ENCODE data around the gene HHIPL1. TPM values are rescaled to one million over a fixed set of nuclear protein-coding genes. Genes with fewer than 3 reads are reported as not detected.

HHIPL1 gene
- total and polyA plus RNA-seq, 2 of the 8 experiments (the other 6 are each of a cell fraction or from before 2014, with no cell fraction given), result 1.5 to 2.6 TPM

DNA sequence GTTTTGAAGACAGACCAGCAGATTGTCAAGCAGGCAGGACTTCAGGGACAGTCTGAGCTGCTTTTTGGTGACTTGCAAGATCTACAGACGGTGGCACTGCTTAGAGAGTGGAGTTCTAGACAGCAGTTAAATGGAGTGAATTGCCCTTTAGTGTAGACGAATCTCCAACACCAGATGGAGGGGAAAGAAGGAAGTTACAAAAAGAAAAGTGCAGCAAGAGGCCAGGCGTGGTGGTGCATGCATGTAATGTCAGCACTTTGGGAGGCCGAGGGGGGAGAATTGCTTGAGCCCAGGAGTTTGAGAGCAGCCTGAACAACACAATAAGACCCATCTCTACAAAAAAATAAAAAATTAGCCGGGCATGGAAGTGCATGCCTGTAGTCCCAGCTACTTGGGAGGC, 8.4 kb upstream of the HHIPL1 start:
- Histone ChIP-seq H3K4me2 (ENCODE audit: insufficient read depth in 1 of 2, low read depth in 2 of 2, low read length in 2 of 2) (no peak overlapping the region), H3K9ac (replicated peaks in 1 of 4; ENCODE audit: extremely low read depth in 1 of 4, low read depth in 3 of 4, low read length in 3 of 4) (no peak overlapping the region), H2AK5ac (ENCODE audit: low read depth, low read length) (no peak overlapping the region), H3K4me3 (ENCODE audit: extremely low read depth in 1 of 4, insufficient read depth in 2 of 4, low read depth in 3 of 4, low read length in 4 of 4) (no peak overlapping the region), H3K23ac (ENCODE audit: insufficient read length) (no peak overlapping the region), H3K23me2 (ENCODE audit: low read depth, low read length) (no peaks in the 10 kb centered on the region), H3K56ac (replicated peaks; ENCODE audit: insufficient read length, low read depth, low read length) (no peak overlapping the region), H3K4ac (replicated peaks; ENCODE audit: insufficient read length, low read depth, low read length) (no peak overlapping the region), H4K8ac (ENCODE audit: extremely low read depth, insufficient read depth, low read length) (no peak overlapping the region), H2BK12ac (ENCODE audit: low read depth, low read length) (no peak overlapping the region), H3K79me2 (ENCODE audit: control insufficient read depth in 1 of 2, insufficient read depth in 2 of 2, low read length in 2 of 2) (no peaks in the 10 kb centered on the region), H3K18ac (ENCODE audit: extremely low read depth, low read length) (no peak overlapping the region), H3K27me3 (replicated peaks in 1 of 4; ENCODE audit: control insufficient read depth in 3 of 4, extremely low read depth in 1 of 4, insufficient read depth in 3 of 4, low read length in 3 of 4) (no peaks in the 10 kb centered on the region; a peak in 1 of 7 replicates), H2BK15ac (ENCODE audit: low read length) (no peak overlapping the region), H3K4me1 (replicated peaks in 1 of 4; ENCODE audit: control insufficient read depth in 3 of 4, insufficient read depth in 4 of 4, low read length in 3 of 4) (no peaks in the 10 kb centered on the region), H3K27ac (ENCODE audit: low read depth, low read length) (no peak overlapping the region), H2BK5ac (ENCODE audit: low read depth, low read length) (no peak overlapping the region), H4K91ac (replicated peaks; ENCODE audit: insufficient read length, low read length) (no peak overlapping the region), H3K36me3 (ENCODE audit: control insufficient read depth in 2 of 4, insufficient read depth in 4 of 4, low read length in 3 of 4) (no peaks in the 10 kb centered on the region), H2BK20ac (ENCODE audit: low read length) (no peak overlapping the region), H3K9me3 (ENCODE audit: insufficient read depth in 2 of 2, low read depth in 1 of 2, low read length in 1 of 2) (no peaks in the 10 kb centered on the region), H2BK120ac (replicated peaks; ENCODE audit: low read depth, low read length) (no peak overlapping the region), H2AFZ (ENCODE audit: low read length) (no peak overlapping the region), H4K20me1 (replicated peaks in 1 of 2; ENCODE audit: control insufficient read depth in 1 of 2, insufficient read depth in 2 of 2, low read length in 2 of 2) (no peaks in the 10 kb centered on the region), H3K79me1 (ENCODE audit: low read depth, low read length) (no peaks in the 10 kb centered on the region), H3K14ac (ENCODE audit: insufficient read length) (no peak overlapping the region), H4K5ac (ENCODE audit: insufficient read length, low read depth, low read length) (no peak overlapping the region)
- FAIRE-seq (no peak), DNase-seq (ENCODE audit: low read depth in 1 of 2, low spot score in 2 of 2) (no peak)
- WGBS, 2 experiments (ENCODE audit: extremely low coverage in 1 of 2, insufficient coverage in 1 of 2, insufficient read length in 1 of 2, insufficient replicate concordance in 2 of 2, low coverage in 1 of 2, low lambda C conversion rate in 2 of 2, missing lambda C conversion rate in 1 of 2), result 79% methylated on average over 5 of the region's 5 CpGs; no CpG with 5 or more reads in 1 of the 2 experiments
- ChIA-PET POLR2A (ENCODE audit: partially characterized antibody) (no interaction called here), CTCF (ENCODE audit: partially characterized antibody) (interaction anchor here (0.8 to 1.7 kb wide), 6 partner anchors 8 to 120 kb away, joined by 3 to 5 read pairs (median 4); no protein-coding TSS in a partner anchor)
- no peak for TF ChIP-seq KDM4A (IDR thresholded peaks at IDR 0.05; ENCODE audit: low read depth, low read length, severe bottlenecking)
- TF ChIP-seq RNF2 (IDR thresholded peaks at IDR 0.05; ENCODE audit: borderline replicate concordance, low read depth, low read length, missing control alignments, poor library complexity, severe bottlenecking), result no peak
- TF ChIP-seq SP2 (IDR thresholded peaks at IDR 0.05; ENCODE audit: low read length), result no peak
- TF ChIP-seq SUZ12 (IDR thresholded peaks at IDR 0.05; ENCODE audit: low read length), result no peak
- no peak for TF ChIP-seq POLR2AphosphoS5 (IDR thresholded peaks at IDR 0.05; ENCODE audit: low read depth, low read length)
- no peak for TF ChIP-seq POLR2A (IDR thresholded peaks at IDR 0.05; ENCODE audit: control extremely low read depth in 1 of 2, low read depth in 2 of 2, low read length in 2 of 2)
- no peak for TF ChIP-seq CBX8 (IDR thresholded peaks at IDR 0.05; ENCODE audit: borderline replicate concordance, low read depth, low read length)
- TF ChIP-seq, protein P1, sequence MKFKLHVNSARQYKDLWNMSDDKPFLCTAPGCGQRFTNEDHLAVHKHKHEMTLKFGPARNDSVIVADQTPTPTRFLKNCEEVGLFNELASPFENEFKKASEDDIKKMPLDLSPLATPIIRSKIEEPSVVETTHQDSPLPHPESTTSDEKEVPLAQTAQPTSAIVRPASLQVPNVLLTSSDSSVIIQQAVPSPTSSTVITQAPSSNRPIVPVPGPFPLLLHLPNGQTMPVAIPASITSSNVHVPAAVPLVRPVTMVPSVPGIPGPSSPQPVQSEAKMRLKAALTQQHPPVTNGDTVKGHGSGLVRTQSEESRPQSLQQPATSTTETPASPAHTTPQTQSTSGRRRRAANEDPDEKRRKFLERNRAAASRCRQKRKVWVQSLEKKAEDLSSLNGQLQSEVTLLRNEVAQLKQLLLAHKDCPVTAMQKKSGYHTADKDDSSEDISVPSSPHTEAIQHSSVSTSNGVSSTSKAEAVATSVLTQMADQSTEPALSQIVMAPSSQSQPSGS (IDR thresholded peaks at IDR 0.05; ENCODE audit: low read length), result no peak

Measured in H1 (cell line).